Measurements from ENCODE around the gene ZNF576.

Gene ZNF576

GRCh38 chr19:43636121-43636683 lies 39.8 kb downstream of the ZNF576 start:
- H3K9ac ChIP-seq (ENCODE audit: low read depth in 1 of 2, low read length in 2 of 2) = no peak overlapping the region
- H3K27me3 ChIP-seq (ENCODE audit: control insufficient read depth in 2 of 2, insufficient read depth in 2 of 2, low read length in 2 of 2) = peaks cover 18 to 23% of the 10 kb centered on the region in 2 donors
- no peaks in the 10 kb centered on the region for H3K36me3 ChIP-seq (ENCODE audit: control insufficient read depth in 2 of 2, insufficient read depth in 2 of 2, low read length in 2 of 2)
- no peak overlapping the region for H3K4me3 ChIP-seq (ENCODE audit: low read length in 2 of 2)
- peaks cover 10% of the 10 kb centered on the region in 2 donors for H3K4me1 ChIP-seq (ENCODE audit: control insufficient read depth in 2 of 2, insufficient read depth in 2 of 2, low read length in 2 of 2)
- no peak overlapping the region for H3K27ac ChIP-seq (ENCODE audit: low read depth in 2 of 2, low read length in 2 of 2)
- no peaks in the 10 kb centered on the region for H3K9me3 ChIP-seq (ENCODE audit: control insufficient read depth in 2 of 2, low read length in 2 of 2)

DNA sequence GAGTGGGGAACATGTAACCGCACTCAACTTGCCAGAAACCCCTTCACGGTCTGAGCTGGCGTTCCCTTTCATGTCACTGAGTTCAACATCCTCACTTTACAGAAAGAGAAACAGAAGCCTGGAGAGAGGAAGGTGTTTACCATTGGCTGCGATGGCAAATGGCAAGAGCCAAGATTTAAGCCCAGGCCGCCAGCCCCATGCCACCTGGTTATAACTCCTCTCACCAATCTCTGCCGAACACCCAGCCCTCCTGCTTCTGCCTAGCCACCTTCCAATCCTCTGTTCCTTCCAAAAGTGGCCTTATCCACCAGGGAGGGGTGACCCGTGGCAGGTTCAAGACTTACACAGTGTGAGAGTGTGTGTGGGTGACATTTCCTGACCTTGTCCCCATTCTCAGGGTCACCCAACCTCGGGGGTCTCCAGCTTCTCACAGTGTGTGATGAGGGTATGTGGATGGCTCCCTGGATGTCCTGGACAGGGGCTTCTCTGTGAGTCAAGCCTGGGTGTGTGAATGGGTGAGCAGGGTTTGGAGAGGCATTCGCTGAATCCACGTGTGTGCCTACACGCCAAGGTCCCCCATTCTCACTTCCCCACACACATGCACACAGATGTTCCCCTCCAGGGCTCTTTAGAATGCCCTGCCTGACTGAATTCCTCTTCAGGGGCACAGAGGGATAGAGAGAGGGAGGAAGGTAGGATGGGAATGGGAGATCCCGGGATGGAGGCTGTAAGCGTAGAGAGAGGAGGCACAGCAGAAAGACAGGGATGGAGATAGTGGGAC lies 42.0 kb downstream of the ZNF576 start:
- Histone ChIP-seq H3K27ac (ENCODE audit: low read depth in 2 of 2, low read length in 2 of 2) (no peak overlapping the region), H3K4me1 (ENCODE audit: control insufficient read depth in 2 of 2, insufficient read depth in 2 of 2, low read length in 2 of 2) (peaks cover 10% of the 10 kb centered on the region in 2 donors)

GRCh38 chr19:43638995-43639518 lies 42.7 kb downstream of the ZNF576 start:
- no peaks in the 10 kb centered on the region for H3K9me3 ChIP-seq (ENCODE audit: control insufficient read depth in 2 of 2, low read length in 2 of 2)
- peaks cover 18 to 23% of the 10 kb centered on the region in 2 donors for H3K27me3 ChIP-seq (ENCODE audit: control insufficient read depth in 2 of 2, insufficient read depth in 2 of 2, low read length in 2 of 2)
- H3K27ac ChIP-seq (ENCODE audit: low read depth in 2 of 2, low read length in 2 of 2) = no peak overlapping the region
- H3K36me3 ChIP-seq (ENCODE audit: control insufficient read depth in 2 of 2, insufficient read depth in 2 of 2, low read length in 2 of 2) = no peaks in the 10 kb centered on the region
- H3K4me1 ChIP-seq (ENCODE audit: control insufficient read depth in 2 of 2, insufficient read depth in 2 of 2, low read length in 2 of 2) = peaks cover 10% of the 10 kb centered on the region in 2 donors
- no peak overlapping the region for H3K9ac ChIP-seq (ENCODE audit: low read depth in 1 of 2, low read length in 2 of 2)
- peak overlapping the region; percentile 33 to 50 for H3K4me3 ChIP-seq (ENCODE audit: low read length in 2 of 2)

More for the DNA sequence above, 42.0 kb downstream of the ZNF576 start:
- Histone ChIP-seq H3K36me3 (ENCODE audit: control insufficient read depth in 2 of 2, insufficient read depth in 2 of 2, low read length in 2 of 2) (no peaks in the 10 kb centered on the region), H3K27me3 (ENCODE audit: control insufficient read depth in 2 of 2, insufficient read depth in 2 of 2, low read length in 2 of 2) (peaks cover 18 to 23% of the 10 kb centered on the region in 2 donors), H3K4me3 (ENCODE audit: low read length in 2 of 2) (no peak overlapping the region), H3K9ac (ENCODE audit: low read depth in 1 of 2, low read length in 2 of 2) (no peak overlapping the region), H3K9me3 (ENCODE audit: control insufficient read depth in 2 of 2, low read length in 2 of 2) (no peaks in the 10 kb centered on the region)

- no peaks in the 10 kb centered on the region for H3K9me3 ChIP-seq (ENCODE audit: control insufficient read depth in 2 of 2, low read length in 2 of 2)
- peak within 1 kb of the TSS in 1 of 2 donors; percentile 26 for H3K9ac ChIP-seq (ENCODE audit: low read depth in 1 of 2, low read length in 2 of 2)
- peaks cover 18 to 23% of the 10 kb centered on the region in 2 donors for H3K27me3 ChIP-seq (ENCODE audit: control insufficient read depth in 2 of 2, insufficient read depth in 2 of 2, low read length in 2 of 2)
- peaks cover 10% of the 10 kb centered on the region in 2 donors for H3K4me1 ChIP-seq (ENCODE audit: control insufficient read depth in 2 of 2, insufficient read depth in 2 of 2, low read length in 2 of 2)
- no peaks in the 10 kb centered on the region for H3K36me3 ChIP-seq (ENCODE audit: control insufficient read depth in 2 of 2, insufficient read depth in 2 of 2, low read length in 2 of 2)
- peak within 1 kb of the TSS; percentile 65 to 72 for H3K4me3 ChIP-seq (ENCODE audit: low read length in 2 of 2)
- no peak within 1 kb of the TSS for H3K27ac ChIP-seq (ENCODE audit: low read depth in 2 of 2, low read length in 2 of 2)
Measured at GRCh38 chr19:43639519-43640423, 43.4 kb downstream of the ZNF576 start, which contains the start of gene CADM4. Gene CADM4 (minus strand): TSS chr19:43639850. CDS start chr19:43639790, 60 bp downstream.

GRCh38 chr19:43640424-43640757 lies 44.0 kb downstream of the ZNF576 start:
- peaks cover 10% of the 10 kb centered on the region in 2 donors for H3K4me1 ChIP-seq (ENCODE audit: control insufficient read depth in 2 of 2, insufficient read depth in 2 of 2, low read length in 2 of 2)
- no peaks in the 10 kb centered on the region for H3K36me3 ChIP-seq (ENCODE audit: control insufficient read depth in 2 of 2, insufficient read depth in 2 of 2, low read length in 2 of 2)
- H3K27me3 ChIP-seq (ENCODE audit: control insufficient read depth in 2 of 2, insufficient read depth in 2 of 2, low read length in 2 of 2) = peaks cover 18 to 23% of the 10 kb centered on the region in 2 donors
- H3K9ac ChIP-seq (ENCODE audit: low read depth in 1 of 2, low read length in 2 of 2) = peak overlapping the region in 1 of 2 donors; percentile 26
- H3K9me3 ChIP-seq (ENCODE audit: control insufficient read depth in 2 of 2, low read length in 2 of 2) = no peaks in the 10 kb centered on the region
- H3K4me3 ChIP-seq (ENCODE audit: low read length in 2 of 2) = peak overlapping the region; percentile 65 to 72
- no peak overlapping the region for H3K27ac ChIP-seq (ENCODE audit: low read depth in 2 of 2, low read length in 2 of 2)

GRCh38 chr19:43641333-43641732 lies 44.9 kb downstream of the ZNF576 start:
- no peak overlapping the region for H3K9ac ChIP-seq (ENCODE audit: low read depth in 1 of 2, low read length in 2 of 2)
- peaks cover 18 to 23% of the 10 kb centered on the region in 2 donors for H3K27me3 ChIP-seq (ENCODE audit: control insufficient read depth in 2 of 2, insufficient read depth in 2 of 2, low read length in 2 of 2)
- no peaks in the 10 kb centered on the region for H3K36me3 ChIP-seq (ENCODE audit: control insufficient read depth in 2 of 2, insufficient read depth in 2 of 2, low read length in 2 of 2)
- peaks cover 10% of the 10 kb centered on the region in 2 donors for H3K4me1 ChIP-seq (ENCODE audit: control insufficient read depth in 2 of 2, insufficient read depth in 2 of 2, low read length in 2 of 2)
- no peak overlapping the region for H3K27ac ChIP-seq (ENCODE audit: low read depth in 2 of 2, low read length in 2 of 2)
- H3K9me3 ChIP-seq (ENCODE audit: control insufficient read depth in 2 of 2, low read length in 2 of 2) = no peaks in the 10 kb centered on the region
- no peak overlapping the region for H3K4me3 ChIP-seq (ENCODE audit: low read length in 2 of 2)

GRCh38 chr19:43642531-43642930 lies 46.1 kb downstream of the ZNF576 start:
- H3K36me3 ChIP-seq (ENCODE audit: control insufficient read depth in 2 of 2, insufficient read depth in 2 of 2, low read length in 2 of 2) = no peaks in the 10 kb centered on the region
- peaks cover 18 to 19% of the 10 kb centered on the region in 2 donors for H3K27me3 ChIP-seq (ENCODE audit: control insufficient read depth in 2 of 2, insufficient read depth in 2 of 2, low read length in 2 of 2)
- H3K4me3 ChIP-seq (ENCODE audit: low read length in 2 of 2) = no peak overlapping the region
- no peak overlapping the region for H3K27ac ChIP-seq (ENCODE audit: low read depth in 2 of 2, low read length in 2 of 2)
- no peaks in the 10 kb centered on the region for H3K9me3 ChIP-seq (ENCODE audit: control insufficient read depth in 2 of 2, low read length in 2 of 2)
- H3K4me1 ChIP-seq (ENCODE audit: control insufficient read depth in 2 of 2, insufficient read depth in 2 of 2, low read length in 2 of 2) = peaks cover 9 to 10% of the 10 kb centered on the region in 2 donors
- no peak overlapping the region for H3K9ac ChIP-seq (ENCODE audit: low read depth in 1 of 2, low read length in 2 of 2)

DNA sequence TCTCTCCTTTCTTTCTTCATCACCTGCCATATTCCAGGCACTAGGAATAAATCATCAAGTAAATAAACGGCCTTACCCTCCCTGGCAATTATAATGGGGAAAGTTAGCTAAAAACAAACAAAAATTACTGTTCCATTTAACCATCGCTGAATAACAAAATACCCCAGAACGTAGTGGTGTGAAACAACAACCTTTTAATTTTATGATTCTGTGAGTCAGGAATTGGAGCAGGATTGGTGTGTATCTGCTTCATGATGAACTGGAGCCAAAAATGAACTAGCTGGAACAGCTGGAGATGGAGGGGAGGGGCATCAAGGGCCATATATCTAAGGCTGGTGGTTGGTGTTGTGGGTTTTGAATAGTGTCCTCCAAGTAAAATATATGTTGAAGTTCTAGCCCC lies 46.9 kb downstream of the ZNF576 start:
- Histone ChIP-seq H3K36me3 (ENCODE audit: control insufficient read depth in 2 of 2, insufficient read depth in 2 of 2, low read length in 2 of 2) (peaks cover 0 to 2% of the 10 kb centered on the region in 2 donors), H3K9ac (ENCODE audit: low read depth in 1 of 2, low read length in 2 of 2) (no peak overlapping the region), H3K4me1 (ENCODE audit: control insufficient read depth in 2 of 2, insufficient read depth in 2 of 2, low read length in 2 of 2) (peaks cover 9 to 10% of the 10 kb centered on the region in 2 donors), H3K27me3 (ENCODE audit: control insufficient read depth in 2 of 2, insufficient read depth in 2 of 2, low read length in 2 of 2) (peaks cover 14 to 17% of the 10 kb centered on the region in 2 donors), H3K4me3 (ENCODE audit: low read length in 2 of 2) (no peak overlapping the region), H3K9me3 (ENCODE audit: control insufficient read depth in 2 of 2, low read length in 2 of 2) (no peaks in the 10 kb centered on the region), H3K27ac (ENCODE audit: low read depth in 2 of 2, low read length in 2 of 2) (no peak overlapping the region)

DNA sequence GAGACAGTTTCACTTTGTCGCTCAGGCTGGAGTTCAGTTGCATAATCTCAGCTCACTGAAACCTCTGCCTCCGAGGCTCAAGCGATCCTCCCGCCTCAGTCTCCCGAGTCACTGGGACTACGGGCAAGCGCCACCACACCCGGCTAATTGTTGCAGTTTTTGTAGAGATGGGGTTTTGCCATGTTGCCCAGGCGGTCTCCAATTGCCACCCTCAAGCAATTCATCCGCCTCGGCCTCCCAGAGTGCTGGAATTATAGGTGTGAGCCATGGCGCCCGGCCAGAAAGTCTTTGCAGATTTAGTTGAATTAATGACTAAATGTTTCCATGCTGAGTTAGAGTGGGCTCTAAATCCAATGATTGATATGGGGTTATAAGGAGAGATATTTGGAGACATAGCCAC lies 47.8 kb downstream of the ZNF576 start:
- peaks cover 3 to 9% of the 10 kb centered on the region in 2 donors for H3K36me3 ChIP-seq (ENCODE audit: control insufficient read depth in 2 of 2, insufficient read depth in 2 of 2, low read length in 2 of 2)
- H3K9me3 ChIP-seq (ENCODE audit: control insufficient read depth in 2 of 2, low read length in 2 of 2) = no peaks in the 10 kb centered on the region
- H3K27me3 ChIP-seq (ENCODE audit: control insufficient read depth in 2 of 2, insufficient read depth in 2 of 2, low read length in 2 of 2) = peaks cover 5 to 8% of the 10 kb centered on the region in 2 donors
- H3K9ac ChIP-seq (ENCODE audit: low read depth in 1 of 2, low read length in 2 of 2) = no peak overlapping the region
- H3K4me1 ChIP-seq (ENCODE audit: control insufficient read depth in 2 of 2, insufficient read depth in 2 of 2, low read length in 2 of 2) = peaks cover 7 to 8% of the 10 kb centered on the region in 2 donors
- no peak overlapping the region for H3K27ac ChIP-seq (ENCODE audit: low read depth in 2 of 2, low read length in 2 of 2)
- H3K4me3 ChIP-seq (ENCODE audit: low read length in 2 of 2) = no peak overlapping the region

Data from mucosa of rectum (tissue), 2 donors.